SK-N-SH (cell line): Measurements from ENCODE around the gene FLRT1. TPM values are rescaled to one million over a fixed set of nuclear protein-coding genes. Genes with fewer than 3 reads are reported as not detected.
A peak's percentile ranks its signal among the peaks of the same experiment; 100 is the strongest.

Experiments
- CTCF ChIA-PET: fragments of 300-600, 350-600 bp; formaldehyde crosslinking; extraction: SDS; loops from one replicate; lab custom pipeline; 2021; lab: Yijun Ruan, JAX
- POLR2A ChIA-PET: fragments of 350-600 bp; sonication (Branson Sonifier 250); formaldehyde crosslinking; extraction: SDS; loops from one replicate; lab custom pipeline; 2020; ENCODE audit warnings: antibody characterized with exemption, inconsistent platforms; lab: Yijun Ruan, JAX
- DNase-seq: peaks from one replicate; pipeline ENCODE4 v3.0.0; 2012
- H2AFZ ChIP-seq: fragments of 200-600 bp; sonication (generic); 2 replicates; pipeline ENCODE4 v1.8.1; 2016; ENCODE audit warnings: antibody characterized with exemption, mild to moderate bottlenecking, low read depth
- H3F3A ChIP-seq: fragments of 200-600 bp; sonication (generic); replicated peaks from 2 replicates; pipeline ENCODE3; 2016; ENCODE audit warnings: antibody characterized with exemption, mild to moderate bottlenecking; ENCODE audit not compliant: insufficient read depth
- H3K27ac ChIP-seq, 2 experiments: fragments of 200-500 bp in 1 of 2; fragments of 200-600 bp in 1 of 2; sonication (Bioruptor generic) in 1 of 2; sonication (generic), shearing (Covaris generic) in 1 of 2; 2 replicates each; pipeline versions ENCODE4 v1.5.1 to v1.6.1; 2014 to 2016; ENCODE audit warnings: low read depth in 2 of 2, inconsistent platforms in 1 of 2, low read length in 1 of 2, mild to moderate bottlenecking in 1 of 2, mixed read lengths in 1 of 2
- H3K27me3 ChIP-seq: fragments of 200-600 bp; sonication (generic), shearing (Covaris generic); 2 replicates; pipeline ENCODE4 v1.6.1; 2016; ENCODE audit warnings: mixed run types; ENCODE audit not compliant: insufficient read depth
- H3K36me3 ChIP-seq, 2 experiments: fragments of 200-500 bp in 1 of 2; fragments of 200-600 bp in 1 of 2; sonication (Bioruptor generic) in 1 of 2; sonication (generic) in 1 of 2; replicated peaks in 1 of 2; 2 replicates each; pipeline versions ENCODE3 to v1.5.1; 2014 to 2016; ENCODE audit warnings: low read length in 1 of 2, mild to moderate bottlenecking in 1 of 2; ENCODE audit not compliant: insufficient read depth in 2 of 2, control insufficient read depth in 1 of 2
- H3K4me1 ChIP-seq, 2 experiments: fragments of 200-500 bp in 1 of 2; fragments of 200-600 bp in 1 of 2; sonication (Bioruptor generic) in 1 of 2; sonication (generic), shearing (Covaris generic) in 1 of 2; 2 replicates each; pipeline versions ENCODE4 v1.5.1 to v1.6.1; 2014 to 2016; ENCODE audit warnings: low read depth in 1 of 2, low read length in 1 of 2, mixed run types in 1 of 2; ENCODE audit not compliant: insufficient read depth in 2 of 2, control insufficient read depth in 1 of 2
- H3K4me2 ChIP-seq: fragments of 200-600 bp; sonication (generic), shearing (Covaris generic); 2 replicates; pipeline ENCODE4 v1.6.1; 2017; ENCODE audit warnings: mixed run types
- H3K4me3 ChIP-seq, 2 experiments: fragments of 200-500 bp in 1 of 2; fragments of 200-600 bp in 1 of 2; sonication (Bioruptor generic) in 1 of 2; sonication (generic), shearing (Covaris generic) in 1 of 2; 2 replicates each; pipeline versions ENCODE4 v1.5.1 to v1.8.1; 2014 to 2016; ENCODE audit warnings: low read depth in 2 of 2, inconsistent platforms in 1 of 2, low read length in 1 of 2, mild to moderate bottlenecking in 1 of 2, mixed read lengths in 1 of 2, moderate library complexity in 1 of 2
- H3K79me2 ChIP-seq: fragments of 200-600 bp; sonication (generic); 2 replicates; pipeline ENCODE4 v1.8.1; 2017; ENCODE audit warnings: mild to moderate bottlenecking; ENCODE audit not compliant: insufficient read depth
- H3K9ac ChIP-seq: fragments of 200-600 bp; sonication (generic); 2 replicates; pipeline ENCODE4 v1.6.1; 2017; ENCODE audit warnings: mixed run types
- H3K9me2 ChIP-seq: fragments of 200-600 bp; sonication (generic); 2 replicates; pipeline ENCODE4 v1.6.1; 2017; ENCODE audit warnings: mixed run types
- H3K9me3 ChIP-seq: fragments of 200-600 bp; sonication (generic); 2 replicates; pipeline ENCODE4 v1.6.1; 2017; ENCODE audit warnings: mixed run types, mild to moderate bottlenecking, moderate library complexity
- H4K20me1 ChIP-seq: fragments of 200-600 bp; sonication (generic); 2 replicates; pipeline ENCODE4 v1.6.1; 2017; ENCODE audit warnings: mild to moderate bottlenecking, mixed run types; ENCODE audit not compliant: insufficient read depth
- CHD2 ChIP-seq: fragments of 150-350 bp; IDR thresholded peaks from 2 replicates; pipeline ENCODE4 v1.6.1; 2018; ENCODE audit warnings: low read length; ENCODE audit not compliant: partially characterized antibody
- ELF1 ChIP-seq: IDR thresholded peaks from 2 replicates; pipeline ENCODE4 v1.4.0; 2012
- FOSL2 ChIP-seq: IDR thresholded peaks from 2 replicates; pipeline ENCODE4 v1.4.0; 2012; ENCODE audit warnings: low read depth, mild to moderate bottlenecking, moderate library complexity, borderline replicate concordance
- FOXJ3 ChIP-seq: sonication (generic); formaldehyde crosslinking; IDR thresholded peaks from 2 replicates; pipeline ENCODE4 v1.5.1; 2020; ENCODE audit warnings: mild to moderate bottlenecking, missing genetic modification reagents
- GABPA ChIP-seq: IDR thresholded peaks from 2 replicates; pipeline ENCODE4 v1.4.0; 2012; ENCODE audit warnings: low read depth, mild to moderate bottlenecking
- MEF2A ChIP-seq: IDR thresholded peaks from 2 replicates; pipeline ENCODE4 v1.4.0; 2012; ENCODE audit warnings: low read depth, borderline replicate concordance
- NFIC ChIP-seq: IDR thresholded peaks from 2 replicates; pipeline ENCODE4 v1.4.0; 2012; ENCODE audit warnings: borderline replicate concordance
- NRF1 ChIP-seq: IDR thresholded peaks from 2 replicates; pipeline ENCODE4 v1.6.1; 2012; ENCODE audit warnings: low read depth, mild to moderate bottlenecking, low read length
- POLR2AphosphoS5 ChIP-seq: IDR thresholded peaks from 2 replicates; pipeline ENCODE4 v1.6.1; 2012; ENCODE audit warnings: low read depth, low read length
- RAD21 ChIP-seq: IDR thresholded peaks from 2 replicates; pipeline ENCODE4 v1.6.1; 2012; ENCODE audit warnings: mild to moderate bottlenecking, low read length
- RFX5 ChIP-seq: IDR thresholded peaks from 2 replicates; pipeline ENCODE4 v1.6.1; 2012; ENCODE audit warnings: mild to moderate bottlenecking, improper control_type of control experiment, low read length
- RXRA ChIP-seq: IDR thresholded peaks from 2 replicates; pipeline ENCODE4 v1.4.0; 2012; ENCODE audit warnings: low read depth, mild to moderate bottlenecking, borderline replicate concordance
- TEAD4 ChIP-seq: IDR thresholded peaks from 2 replicates; pipeline ENCODE4 v1.4.0; 2012; ENCODE audit warnings: mild to moderate bottlenecking, borderline replicate concordance; ENCODE audit not compliant: insufficient read depth
- YY1 ChIP-seq: IDR thresholded peaks from 2 replicates; pipeline ENCODE4 v1.4.0; 2012; ENCODE audit warnings: low read depth, mild to moderate bottlenecking
- WGBS: methylation state at CpG from one replicate; pipeline ENCODE4 v1.1.6; 2017; ENCODE audit warnings: low lambda C conversion rate; 5-methylcytosine and 5-hydroxymethylcytosine counted together
- polyA plus RNA-seq, 3 experiments: library from polyadenylated mRNA; depleted of rRNA; stranded (reverse); fragments of >200 nt; gene quantifications; 2 replicates each; pipeline ENCODE4 v1.2.3, GENCODE V29; 2012
- TF ChIP-seq, protein P1 (sequence below): IDR thresholded peaks from 2 replicates; pipeline ENCODE4; 2012

FLRT1 gene
- polyA plus RNA-seq, 1 of the 3 experiments (the other 2 are of a cell fraction), result 0.03 TPM

DNA sequence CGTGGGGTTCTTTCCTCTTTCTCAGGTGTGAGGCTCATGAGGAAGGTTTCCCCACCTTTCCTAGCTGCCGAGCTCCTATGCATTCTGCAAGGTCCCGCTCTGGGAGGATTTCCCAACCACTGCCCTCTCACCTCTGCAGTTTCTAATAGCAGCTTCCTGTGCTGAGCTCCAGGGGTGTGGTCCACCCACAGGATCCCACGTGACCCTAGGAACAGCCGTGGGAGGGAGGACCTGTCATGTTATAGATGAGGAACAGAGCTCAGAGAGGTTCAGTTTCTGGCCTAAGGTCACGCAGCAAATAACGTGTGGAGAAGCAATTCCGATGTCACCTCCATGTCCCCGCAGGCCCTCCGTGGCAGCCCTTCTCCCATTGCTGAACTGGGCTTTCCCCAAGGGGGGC lies 38.5 kb downstream of the FLRT1 start:
- H3K9me2 ChIP-seq, result no peaks in the 10 kb centered on the region
- H3K27me3 ChIP-seq, result no peaks in the 10 kb centered on the region
- H3K79me2 ChIP-seq, result no peaks in the 10 kb centered on the region
- peak overlapping the region in 1 of 2 experiments; percentile 81; a peak in 1 of 4 replicates for H3K27ac ChIP-seq
- ChIA-PET CTCF (interaction anchor here (1.3 to 3.0 kb wide), 3 partner anchors 11 to 75 kb away, joined by 3 to 12 read pairs (median 9); no protein-coding TSS in a partner anchor), POLR2A (interaction anchor here (0.9 to 1.5 kb wide), 4 partner anchors 11 to 15 kb away, joined by 3 to 5 read pairs (median 3); no protein-coding TSS in a partner anchor)
- no peak for DNase-seq
- no peak overlapping the region for H3K4me3 ChIP-seq
- H3F3A ChIP-seq, result no peaks in the 10 kb centered on the region
- H3K36me3 ChIP-seq, result no peaks in the 10 kb centered on the region
- H2AFZ ChIP-seq, result no peak overlapping the region
- H3K4me2 ChIP-seq, result no peak overlapping the region
- WGBS, result 85% methylated on average over 10 of the region's 10 CpGs
- peaks cover 11 to 90% of the 10 kb centered on the region in 2 experiments; a peak in 2 of 4 replicates for H3K4me1 ChIP-seq
- no peaks in the 10 kb centered on the region for H3K9me3 ChIP-seq
- H3K9ac ChIP-seq, result no peak overlapping the region
- no peaks in the 10 kb centered on the region for H4K20me1 ChIP-seq
- no peak for TF ChIP-seq TEAD4
- no peak for TF ChIP-seq YY1
- no peak for TF ChIP-seq CHD2
- no peak for TF ChIP-seq RAD21
- TF ChIP-seq, protein P1, sequence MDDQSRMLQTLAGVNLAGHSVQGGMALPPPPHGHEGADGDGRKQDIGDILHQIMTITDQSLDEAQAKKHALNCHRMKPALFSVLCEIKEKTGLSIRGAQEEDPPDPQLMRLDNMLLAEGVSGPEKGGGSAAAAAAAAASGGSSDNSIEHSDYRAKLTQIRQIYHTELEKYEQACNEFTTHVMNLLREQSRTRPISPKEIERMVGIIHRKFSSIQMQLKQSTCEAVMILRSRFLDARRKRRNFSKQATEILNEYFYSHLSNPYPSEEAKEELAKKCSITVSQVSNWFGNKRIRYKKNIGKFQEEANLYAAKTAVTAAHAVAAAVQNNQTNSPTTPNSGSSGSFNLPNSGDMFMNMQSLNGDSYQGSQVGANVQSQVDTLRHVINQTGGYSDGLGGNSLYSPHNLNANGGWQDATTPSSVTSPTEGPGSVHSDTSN, result no peak
- no peak for TF ChIP-seq RFX5
- TF ChIP-seq FOXJ3 (CRISPR knock-in tag), result no peak
- TF ChIP-seq NFIC, result no peak
- no peak for TF ChIP-seq MEF2A
- no peak for TF ChIP-seq GABPA
- TF ChIP-seq RXRA, result no peak
- no peak for TF ChIP-seq NRF1
- no peak for TF ChIP-seq ELF1

DNA sequence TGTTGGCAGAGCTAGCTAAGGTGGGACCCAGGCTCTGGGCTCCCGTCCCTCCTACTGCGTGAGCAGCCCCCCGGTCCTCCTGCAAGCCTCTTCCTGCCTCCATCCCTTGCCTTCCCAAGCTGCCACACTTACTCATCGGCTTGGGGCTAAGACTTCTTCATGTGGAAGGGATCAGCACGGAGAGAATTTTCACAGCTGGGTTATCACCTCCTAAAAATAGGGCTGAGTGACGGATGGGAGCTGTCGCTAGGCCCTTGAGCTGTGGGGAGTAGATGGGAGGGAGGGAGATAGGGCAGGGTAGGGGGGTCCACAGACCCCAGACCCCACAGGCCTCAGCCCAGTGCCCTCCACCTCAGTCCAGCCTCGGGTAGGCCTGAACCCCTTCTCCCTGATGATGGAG lies 41.0 kb downstream of the FLRT1 start:
- Histone ChIP-seq H4K20me1 (no peaks in the 10 kb centered on the region), H3K9ac (no peak overlapping the region), H3K36me3 (no peaks in the 10 kb centered on the region), H3K79me2 (no peaks in the 10 kb centered on the region), H3K4me1 (peaks cover 11 to 89% of the 10 kb centered on the region in 2 experiments; a peak in 2 of 4 replicates), H3K9me3 (no peaks in the 10 kb centered on the region), H2AFZ (no peak overlapping the region), H3K27ac (peak overlapping the region in 1 of 2 experiments; percentile 98; a peak in 2 of 4 replicates), H3F3A (no peaks in the 10 kb centered on the region), H3K4me2 (no peak overlapping the region), H3K27me3 (no peaks in the 10 kb centered on the region), H3K4me3 (no peak overlapping the region), H3K9me2 (no peaks in the 10 kb centered on the region)
- CTCF ChIA-PET, result interaction anchor here (0.6 to 2.9 kb wide), 8 partner anchors 9 to 240 kb away, joined by 3 to 14 read pairs (median 4); no protein-coding TSS in a partner anchor
- TF ChIP-seq POLR2AphosphoS5, result no peak
- no peak for TF ChIP-seq FOSL2
- TF ChIP-seq ELF1, result no peak
- no peak for TF ChIP-seq NFIC
- no peak for DNase-seq
- 92% methylated on average over 7 of the region's 8 CpGs for WGBS
- POLR2A ChIA-PET, result interaction anchor here (1.4 to 2.5 kb wide), 2 partner anchors 18 to 71 kb away, joined by 5 to 18 read pairs; no protein-coding TSS in a partner anchor
